ENCODE results near the gene ACO2. TPM values are rescaled to one million over a fixed set of nuclear protein-coding genes. Genes with fewer than 3 reads are reported as not detected.
"Not testable (repeated sequence)": the region's sequence is repeated elsewhere in the genome, so short reads cannot be mapped to it uniquely, and the experiment has no call there.

ACO2 gene
- total RNA-seq, 2 experiments from 2014 or later = 96.5 to 97.7 TPM

DNA sequence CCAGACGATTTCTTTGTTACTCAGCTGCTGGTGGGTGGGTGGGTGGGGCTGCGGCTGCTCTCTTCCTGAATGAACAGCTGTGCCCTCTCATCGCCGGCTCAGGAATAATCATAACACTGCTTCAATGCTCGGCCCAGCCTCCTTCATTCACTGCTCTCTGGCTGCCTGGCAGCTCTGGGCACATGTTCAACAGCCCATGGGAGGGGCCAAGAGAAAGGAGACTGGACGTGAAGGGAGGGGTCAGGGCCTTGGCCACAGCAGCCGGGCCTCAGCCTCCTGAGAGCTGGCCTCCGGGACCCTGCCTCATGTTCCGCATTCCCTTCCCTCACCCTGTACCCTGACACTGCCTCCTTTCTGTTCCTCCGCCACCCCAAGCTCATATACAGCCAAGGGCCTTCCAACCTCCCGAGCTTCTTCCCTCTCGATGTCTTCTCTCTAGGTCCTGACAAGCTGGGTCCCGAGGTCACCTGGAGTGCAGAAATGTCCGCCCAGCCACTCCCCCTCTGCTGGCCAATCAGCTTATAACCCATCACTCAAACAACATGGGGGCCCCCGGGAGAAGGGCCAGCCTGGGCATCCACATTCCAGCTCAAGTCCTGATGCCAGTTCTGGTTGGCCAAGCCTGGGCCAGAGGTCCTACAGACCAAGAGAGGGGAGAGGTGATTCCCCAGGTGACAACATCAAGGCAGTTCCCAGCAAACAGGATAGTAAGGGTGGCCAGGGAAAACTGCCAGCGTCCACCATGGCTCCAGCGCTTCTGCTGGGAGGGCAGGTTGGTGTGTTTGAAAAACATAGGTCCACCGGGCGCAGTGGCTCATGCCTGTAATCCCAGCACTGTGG lies 88.7 kb downstream of the ACO2 start:
- intact Hi-C loops (cut with micrococcal nuclease) = no loop called here
- Mint-ChIP-seq H3K27ac (no peak overlapping the region), H3K4me1 (ENCODE audit: low read depth) (peaks cover 7% of the 10 kb centered on the region), H3K4me3 (no peak overlapping the region), H3K9me3 (no peaks in the 10 kb centered on the region), H3K36me3 (ENCODE audit: low read depth) (no peaks in the 10 kb centered on the region), H3K27me3 (peaks cover 20% of the 10 kb centered on the region)
- POLR2A ChIA-PET = interaction anchor here (0.8 to 1.3 kb wide), 3 partner anchors 19 to 46 kb away, joined by 3 to 4 read pairs (median 3); partner anchors contain the start of gene PMM1
- DNase-seq (peak; percentile 41), ATAC-seq (peak; percentile 75)
- CTCF ChIA-PET = interaction anchor here (1.1 to 1.8 kb wide), 2 partner anchors 19 to 40 kb away, joined by 4 to 6 read pairs; no protein-coding TSS in a partner anchor
- TF ChIP-seq, protein P1, sequence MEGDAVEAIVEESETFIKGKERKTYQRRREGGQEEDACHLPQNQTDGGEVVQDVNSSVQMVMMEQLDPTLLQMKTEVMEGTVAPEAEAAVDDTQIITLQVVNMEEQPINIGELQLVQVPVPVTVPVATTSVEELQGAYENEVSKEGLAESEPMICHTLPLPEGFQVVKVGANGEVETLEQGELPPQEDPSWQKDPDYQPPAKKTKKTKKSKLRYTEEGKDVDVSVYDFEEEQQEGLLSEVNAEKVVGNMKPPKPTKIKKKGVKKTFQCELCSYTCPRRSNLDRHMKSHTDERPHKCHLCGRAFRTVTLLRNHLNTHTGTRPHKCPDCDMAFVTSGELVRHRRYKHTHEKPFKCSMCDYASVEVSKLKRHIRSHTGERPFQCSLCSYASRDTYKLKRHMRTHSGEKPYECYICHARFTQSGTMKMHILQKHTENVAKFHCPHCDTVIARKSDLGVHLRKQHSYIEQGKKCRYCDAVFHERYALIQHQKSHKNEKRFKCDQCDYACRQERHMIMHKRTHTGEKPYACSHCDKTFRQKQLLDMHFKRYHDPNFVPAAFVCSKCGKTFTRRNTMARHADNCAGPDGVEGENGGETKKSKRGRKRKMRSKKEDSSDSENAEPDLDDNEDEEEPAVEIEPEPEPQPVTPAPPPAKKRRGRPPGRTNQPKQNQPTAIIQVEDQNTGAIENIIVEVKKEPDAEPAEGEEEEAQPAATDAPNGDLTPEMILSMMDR (IDR thresholded peaks at IDR 0.05) = no peak

DNA sequence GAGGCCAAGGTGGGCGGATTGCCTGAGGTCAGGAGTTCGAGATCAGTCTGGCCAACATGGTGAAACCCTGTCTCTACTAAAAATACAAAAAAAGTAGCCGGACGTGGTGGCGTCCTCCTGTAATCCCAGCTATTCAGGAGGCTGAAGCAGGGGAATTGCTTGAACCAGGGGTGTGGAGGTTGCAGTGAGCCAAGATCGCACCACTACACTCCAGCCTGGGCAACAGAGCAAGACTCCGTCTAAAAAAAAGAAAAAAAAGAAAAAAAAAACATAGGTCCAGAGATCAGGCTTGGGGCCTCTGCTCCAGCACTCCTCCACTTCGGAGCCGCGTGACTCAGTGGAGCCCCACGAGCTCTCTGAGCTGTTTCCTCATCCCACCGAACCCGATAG lies 89.3 kb downstream of the ACO2 start:
- H3K4me3 Mint-ChIP-seq; H3K9me3 Mint-ChIP-seq; H3K36me3 Mint-ChIP-seq (ENCODE audit: low read depth); H3K27ac Mint-ChIP-seq; POLR2A ChIA-PET; intact Hi-C loops (cut with micrococcal nuclease); ATAC-seq; DNase-seq; CTCF ChIA-PET; H3K4me1 Mint-ChIP-seq (ENCODE audit: low read depth): not testable (repeated sequence)
- peaks cover 17% of the 10 kb centered on the region for H3K27me3 Mint-ChIP-seq

DNA sequence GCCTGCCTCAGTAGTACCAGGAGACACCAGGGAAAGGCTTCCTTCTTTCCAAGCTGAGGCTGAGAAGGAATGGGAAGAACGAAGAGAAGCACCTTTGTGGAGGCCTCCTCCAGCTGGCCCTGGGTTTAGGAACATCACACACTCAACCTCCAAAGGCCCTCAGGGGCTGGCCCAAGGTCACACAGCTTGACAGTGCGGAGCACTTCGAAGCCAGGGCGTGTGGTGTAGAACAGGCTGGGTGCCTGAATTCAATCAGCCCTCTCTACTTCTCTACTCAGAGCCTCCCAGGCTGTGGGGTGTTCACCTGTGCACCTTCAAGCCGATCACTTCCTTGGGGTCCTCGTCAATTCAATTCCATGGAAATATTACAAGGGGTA lies 91.2 kb downstream of the ACO2 start:
- TF ChIP-seq, protein P1 (IDR thresholded peaks at IDR 0.05) = no peak
- ChIA-PET CTCF (interaction anchor here (0.6 kb wide), 1 partner anchor 967 kb away, joined by 3 read pairs; no protein-coding TSS in a partner anchor), POLR2A (no interaction called here)
- intact Hi-C loops (cut with micrococcal nuclease) = no loop called here
- peaks cover 17% of the 10 kb centered on the region for H3K27me3 Mint-ChIP-seq
- H3K9me3 Mint-ChIP-seq = no peaks in the 10 kb centered on the region
- H3K4me1 Mint-ChIP-seq (ENCODE audit: low read depth) = peaks cover 7% of the 10 kb centered on the region
- DNase-seq (no peak), ATAC-seq (no peak)
- no peak overlapping the region for H3K4me3 Mint-ChIP-seq
- H3K36me3 Mint-ChIP-seq (ENCODE audit: low read depth) = no peaks in the 10 kb centered on the region
- no peak overlapping the region for H3K27ac Mint-ChIP-seq

DNA sequence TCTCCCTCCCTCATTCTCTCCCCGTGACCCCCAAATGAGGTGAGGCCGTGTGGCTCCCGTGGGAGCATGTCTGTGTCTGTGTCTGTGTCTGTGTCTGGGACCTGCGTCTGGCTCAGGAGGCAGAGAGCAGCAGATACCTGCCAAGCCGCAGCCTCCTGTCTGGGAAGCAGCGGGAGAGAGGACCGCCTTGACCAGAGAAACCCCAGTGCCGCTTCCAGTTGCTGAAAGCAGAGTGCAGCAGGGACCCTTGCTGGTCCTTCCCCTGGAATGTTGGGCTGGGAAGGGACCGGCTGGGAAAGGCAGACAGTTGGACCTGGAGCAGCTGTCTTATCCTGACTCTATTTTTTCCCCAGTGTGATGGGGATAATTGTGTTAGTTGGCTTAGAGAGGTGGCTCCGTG lies 92.4 kb downstream of the ACO2 start:
- no peak overlapping the region for H3K4me3 Mint-ChIP-seq
- no peaks in the 10 kb centered on the region for H3K36me3 Mint-ChIP-seq (ENCODE audit: low read depth)
- CTCF ChIA-PET = interaction anchor here (1.2 kb wide), 1 partner anchor 15 kb away, joined by 3 read pairs; no protein-coding TSS in a partner anchor
- ATAC-seq (no peak), DNase-seq (no peak)
- peaks cover 12% of the 10 kb centered on the region for H3K4me1 Mint-ChIP-seq (ENCODE audit: low read depth)
- TF ChIP-seq, protein P1 (IDR thresholded peaks at IDR 0.05) = no peak
- POLR2A ChIA-PET = no interaction called here
- peaks cover 16% of the 10 kb centered on the region for H3K27me3 Mint-ChIP-seq
- H3K9me3 Mint-ChIP-seq = no peaks in the 10 kb centered on the region
- intact Hi-C loops (cut with micrococcal nuclease) = no loop called here
- no peak overlapping the region for H3K27ac Mint-ChIP-seq

DNA sequence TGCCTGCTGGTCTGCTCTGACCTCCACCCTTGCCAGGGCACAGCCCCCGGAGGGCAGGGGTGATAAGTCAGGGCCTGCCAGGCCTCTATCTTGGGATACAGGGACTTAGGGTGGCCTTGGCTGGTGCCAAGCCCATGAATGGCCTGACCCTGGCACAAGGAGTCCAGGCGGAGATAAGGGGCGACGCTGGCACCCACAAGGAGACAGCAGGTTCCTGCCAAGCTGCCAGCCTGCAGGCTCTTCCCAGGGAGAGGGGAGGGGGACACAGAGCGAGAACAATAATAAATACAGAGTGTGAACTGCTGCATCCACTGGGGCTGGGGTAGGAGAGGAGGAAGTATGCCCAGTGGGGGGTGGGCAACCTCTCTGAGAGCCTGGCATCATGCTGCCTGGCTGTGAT lies 92.9 kb downstream of the ACO2 start:
- TF ChIP-seq, protein P1 (IDR thresholded peaks at IDR 0.05) = no peak
- peaks cover 15% of the 10 kb centered on the region for H3K27me3 Mint-ChIP-seq
- no peak for ATAC-seq
- H3K4me3 Mint-ChIP-seq = no peak overlapping the region
- DNase-seq = no peak
- no peak overlapping the region for H3K27ac Mint-ChIP-seq
- ChIA-PET CTCF (interaction anchor here (1.2 kb wide), 1 partner anchor 15 kb away, joined by 3 read pairs; no protein-coding TSS in a partner anchor), POLR2A (no interaction called here)
- H3K9me3 Mint-ChIP-seq = no peaks in the 10 kb centered on the region
- intact Hi-C loops (cut with micrococcal nuclease) = no loop called here
- H3K4me1 Mint-ChIP-seq (ENCODE audit: low read depth) = peaks cover 12% of the 10 kb centered on the region
- H3K36me3 Mint-ChIP-seq (ENCODE audit: low read depth) = no peaks in the 10 kb centered on the region
